ENCODE measurements around the gene TAS2R7. TPM values are rescaled to one million over a fixed set of nuclear protein-coding genes. Genes with fewer than 3 reads are reported as not detected.

Gene TAS2R7, protein sequence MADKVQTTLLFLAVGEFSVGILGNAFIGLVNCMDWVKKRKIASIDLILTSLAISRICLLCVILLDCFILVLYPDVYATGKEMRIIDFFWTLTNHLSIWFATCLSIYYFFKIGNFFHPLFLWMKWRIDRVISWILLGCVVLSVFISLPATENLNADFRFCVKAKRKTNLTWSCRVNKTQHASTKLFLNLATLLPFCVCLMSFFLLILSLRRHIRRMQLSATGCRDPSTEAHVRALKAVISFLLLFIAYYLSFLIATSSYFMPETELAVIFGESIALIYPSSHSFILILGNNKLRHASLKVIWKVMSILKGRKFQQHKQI
- total RNA-seq = not detected

DNA sequence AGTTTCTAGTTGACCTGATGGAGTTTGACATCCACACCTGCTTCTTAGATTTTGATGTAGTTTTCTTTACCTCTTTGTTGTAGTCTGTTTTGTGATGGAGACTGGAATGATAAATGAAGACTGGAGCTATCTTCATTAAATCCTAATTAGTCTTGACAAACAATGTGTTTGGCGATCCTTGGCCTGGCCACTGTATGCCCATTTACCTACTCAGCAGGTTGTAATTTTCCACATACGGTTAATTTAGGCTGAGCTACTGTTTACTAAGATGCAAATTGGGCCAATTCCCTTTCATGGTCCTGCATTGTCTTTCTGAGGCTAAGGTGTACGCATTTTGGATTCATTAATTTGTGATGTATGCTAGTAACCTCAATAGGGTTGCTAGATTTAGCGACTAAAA, at the start of gene TAS2R7:
Gene TAS2R7, minus strand, starts transcription at position 41 of the 400 bp plus-strand sequence. CDS start 57 bp downstream, outside the sequence.
- TF ChIP-seq, protein P1, sequence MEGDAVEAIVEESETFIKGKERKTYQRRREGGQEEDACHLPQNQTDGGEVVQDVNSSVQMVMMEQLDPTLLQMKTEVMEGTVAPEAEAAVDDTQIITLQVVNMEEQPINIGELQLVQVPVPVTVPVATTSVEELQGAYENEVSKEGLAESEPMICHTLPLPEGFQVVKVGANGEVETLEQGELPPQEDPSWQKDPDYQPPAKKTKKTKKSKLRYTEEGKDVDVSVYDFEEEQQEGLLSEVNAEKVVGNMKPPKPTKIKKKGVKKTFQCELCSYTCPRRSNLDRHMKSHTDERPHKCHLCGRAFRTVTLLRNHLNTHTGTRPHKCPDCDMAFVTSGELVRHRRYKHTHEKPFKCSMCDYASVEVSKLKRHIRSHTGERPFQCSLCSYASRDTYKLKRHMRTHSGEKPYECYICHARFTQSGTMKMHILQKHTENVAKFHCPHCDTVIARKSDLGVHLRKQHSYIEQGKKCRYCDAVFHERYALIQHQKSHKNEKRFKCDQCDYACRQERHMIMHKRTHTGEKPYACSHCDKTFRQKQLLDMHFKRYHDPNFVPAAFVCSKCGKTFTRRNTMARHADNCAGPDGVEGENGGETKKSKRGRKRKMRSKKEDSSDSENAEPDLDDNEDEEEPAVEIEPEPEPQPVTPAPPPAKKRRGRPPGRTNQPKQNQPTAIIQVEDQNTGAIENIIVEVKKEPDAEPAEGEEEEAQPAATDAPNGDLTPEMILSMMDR (IDR thresholded peaks at IDR 0.05; ENCODE audit: low read depth) = no peak

DNA sequence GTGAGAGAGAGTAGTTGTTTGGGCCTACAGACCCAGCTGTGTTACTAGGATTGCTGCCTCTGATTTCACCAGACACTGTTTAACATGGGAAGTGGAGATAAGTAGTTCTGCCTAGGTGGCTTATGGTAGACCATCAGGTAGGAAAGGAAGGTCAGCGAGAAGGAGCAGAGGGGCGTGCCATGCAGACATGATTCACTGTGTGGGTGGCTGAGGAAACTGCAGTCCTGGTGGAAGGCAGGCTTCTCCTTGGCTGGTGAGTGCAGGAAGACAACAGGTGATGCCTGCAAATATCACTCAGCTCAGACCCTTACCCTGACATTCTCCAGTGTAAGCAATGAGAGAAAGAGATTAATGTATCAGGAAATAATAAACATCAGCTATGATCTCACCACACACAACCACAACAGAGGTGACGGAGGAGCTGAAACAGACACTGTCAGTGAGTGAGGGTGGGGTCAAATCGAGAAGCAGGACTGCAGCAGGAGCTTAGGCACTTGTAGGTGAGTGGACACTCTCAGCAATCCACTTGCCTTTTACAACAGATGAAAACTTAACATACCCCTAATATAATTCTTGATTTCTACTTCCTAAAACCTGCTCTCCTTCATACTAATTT, 48.9 kb upstream of the TAS2R7 start:
- TF ChIP-seq, protein P1 (IDR thresholded peaks at IDR 0.05; ENCODE audit: low read depth) = no peak

DNA sequence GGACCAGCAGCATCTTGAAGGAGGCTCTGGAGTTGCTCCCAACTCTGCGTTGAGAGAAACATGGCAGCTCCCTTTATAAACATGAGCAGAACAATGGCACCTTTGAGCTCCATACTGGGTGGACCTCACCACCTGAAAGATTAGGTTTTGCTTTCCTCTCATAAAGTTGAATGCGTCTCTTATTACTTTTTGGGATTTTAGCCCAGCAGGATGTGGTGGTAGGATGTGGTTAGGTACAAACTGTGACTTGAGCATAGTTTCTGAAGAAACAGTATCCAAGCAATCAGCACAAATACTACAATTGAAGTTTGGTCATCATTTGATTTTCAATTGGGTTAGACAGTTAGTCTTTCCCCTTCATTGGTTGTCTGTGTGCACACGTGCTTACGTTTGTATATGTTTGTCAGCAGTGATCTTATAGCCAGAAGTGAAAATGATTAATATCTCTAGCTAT, 47.0 kb upstream of the TAS2R7 start, which contains the start of gene PRR4:
Gene PRR4, minus strand, starts transcription at position 51 of the 454 bp plus-strand sequence. Its CDS starts 38 bp downstream, at position 13.
- TF ChIP-seq, protein P1 (IDR thresholded peaks at IDR 0.05; ENCODE audit: low read depth) = no peak

DNA sequence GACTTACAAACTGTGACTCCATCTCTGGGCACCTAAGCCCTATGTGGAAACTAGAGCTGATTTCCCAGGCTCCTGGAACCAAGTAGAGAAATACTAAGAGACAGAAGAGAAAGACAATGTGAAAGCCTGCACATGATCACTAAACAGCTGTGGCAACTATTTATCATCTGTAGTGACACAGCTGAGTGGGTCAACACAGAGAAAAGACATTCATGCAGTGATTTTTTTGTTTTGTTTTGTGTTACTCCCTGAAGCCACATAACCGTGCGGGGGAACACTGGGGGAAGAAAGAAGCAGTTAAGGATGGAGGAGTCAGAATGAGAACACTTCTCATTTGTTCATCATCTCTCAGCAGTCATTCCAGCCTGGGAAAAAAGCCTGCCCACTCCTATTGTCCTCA, 45.3 kb upstream of the TAS2R7 start:
- TF ChIP-seq, protein P1 (IDR thresholded peaks at IDR 0.05; ENCODE audit: low read depth) = no peak

DNA sequence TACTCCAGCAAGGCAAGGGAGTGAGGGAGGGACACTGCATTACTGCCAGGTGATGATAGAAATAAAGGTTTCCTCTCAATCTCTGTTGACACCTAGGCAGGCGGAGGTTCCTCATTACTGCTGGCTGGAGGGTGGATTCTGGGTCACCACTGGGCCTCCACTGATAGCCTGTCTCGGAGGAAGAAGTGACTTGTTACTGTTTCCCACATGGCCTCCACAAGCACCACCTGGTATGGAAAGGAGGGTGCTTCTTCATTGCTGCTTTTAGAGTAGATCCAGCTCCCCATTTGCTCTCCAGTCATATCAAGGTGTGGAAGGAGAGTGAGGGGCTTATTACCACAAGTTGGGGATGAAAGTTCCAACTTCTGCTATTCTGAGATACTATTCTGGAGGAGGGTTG, 40.4 kb upstream of the TAS2R7 start:
- TF ChIP-seq, protein P1 (IDR thresholded peaks at IDR 0.05; ENCODE audit: low read depth) = no peak

DNA sequence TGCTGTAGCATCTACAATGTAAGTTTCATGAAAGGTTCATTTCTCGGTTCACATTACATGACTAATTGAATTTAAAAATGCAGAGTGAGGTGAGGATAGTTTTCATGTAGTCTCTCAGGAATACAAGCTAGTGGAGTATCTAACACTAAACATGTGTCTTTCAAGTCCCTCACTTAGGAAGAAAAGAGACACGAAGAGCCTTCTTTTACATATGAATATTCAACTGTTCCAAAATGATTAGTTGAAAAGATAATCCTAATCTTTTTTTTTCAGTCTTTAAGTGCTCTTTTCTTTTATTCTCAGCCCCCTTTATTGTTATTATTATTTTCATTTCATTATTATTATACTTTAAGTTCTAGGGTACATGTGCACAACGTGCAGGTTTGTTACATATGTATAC, 36.0 kb upstream of the TAS2R7 start:
- TF ChIP-seq, protein P1 (IDR thresholded peaks at IDR 0.05; ENCODE audit: low read depth) = no peak

DNA sequence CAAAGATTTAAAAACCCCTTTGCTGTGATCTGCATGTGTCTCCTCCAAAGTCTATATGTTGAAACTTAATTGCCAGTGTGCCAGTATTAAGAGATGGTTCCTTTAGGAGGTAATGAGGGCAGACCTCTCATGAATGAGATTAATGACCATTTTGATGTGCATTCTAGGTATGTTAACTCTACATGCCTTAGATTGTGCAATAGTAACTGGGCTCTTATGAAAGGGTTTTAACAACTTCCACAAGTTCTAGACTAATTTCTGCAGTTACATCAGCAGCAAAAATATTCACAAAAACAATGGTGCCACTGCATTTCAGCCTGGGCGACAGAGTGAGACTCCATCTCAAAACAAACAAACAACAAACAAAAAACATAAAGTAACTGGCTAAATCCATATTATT, 27.6 kb upstream of the TAS2R7 start:
- TF ChIP-seq, protein P1 (IDR thresholded peaks at IDR 0.05; ENCODE audit: low read depth) = no peak

All from subcutaneous adipose tissue (tissue), 4 donors.